GM10248 (cell line): Measurements from ENCODE around the gene ANKIB1.
"Not testable (repeated sequence)": the region's sequence is repeated elsewhere in the genome, so short reads cannot be mapped to it uniquely, and the experiment has no call there.

ENCODE experiments used
- CTCF ChIA-PET: fragments of 300-600 bp; sonication (Branson Sonifier 250); formaldehyde crosslinking; extraction: SDS; loops from one replicate; lab custom pipeline; 2021; ENCODE audit warnings: antibody characterized with exemption; lab: Yijun Ruan, JAX
- POLR2A ChIA-PET: fragments of 350-650 bp; sonication (Branson Sonifier 250); formaldehyde crosslinking; extraction: SDS; loops from one replicate; lab custom pipeline; 2020; ENCODE audit warnings: antibody characterized with exemption; lab: Yijun Ruan, JAX
- DNase-seq: peaks from one replicate; pipeline ENCODE4 v3.0.0; 2012; ENCODE audit errors: extremely low spot score
- TF ChIP-seq, protein P1 (sequence below): IDR thresholded peaks from 2 replicates; pipeline ENCODE4 v1.5.1; 2012; ENCODE audit warnings: mild to moderate bottlenecking, low read depth; ENCODE audit errors: extremely low read depth, missing control alignments, control extremely low read depth

Gene ANKIB1

DNA sequence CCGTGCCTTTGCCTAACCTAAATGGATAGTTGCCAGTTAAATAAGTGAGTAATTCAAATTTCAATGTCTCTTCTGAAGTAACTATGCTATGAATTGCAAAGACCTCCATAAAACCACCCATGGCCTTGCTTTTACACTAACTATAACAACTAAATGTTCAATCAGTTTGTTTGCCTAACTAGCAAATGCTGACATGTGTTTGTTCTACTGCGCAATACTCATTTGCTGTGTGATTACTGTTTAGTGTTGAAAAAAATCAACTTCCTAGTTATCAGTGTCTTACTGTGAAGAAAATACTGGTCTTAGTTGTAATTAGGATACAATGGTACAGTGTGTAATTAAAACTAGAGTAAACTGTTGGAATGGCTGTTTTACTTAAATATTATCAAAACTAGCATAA, 154.2 kb downstream of the ANKIB1 start:
- CTCF ChIA-PET: interaction anchor here (1.1 kb wide), 1 partner anchor 48 kb away, joined by 3 read pairs; the partner anchor contains the start of gene GATAD1
- TF ChIP-seq, protein P1, sequence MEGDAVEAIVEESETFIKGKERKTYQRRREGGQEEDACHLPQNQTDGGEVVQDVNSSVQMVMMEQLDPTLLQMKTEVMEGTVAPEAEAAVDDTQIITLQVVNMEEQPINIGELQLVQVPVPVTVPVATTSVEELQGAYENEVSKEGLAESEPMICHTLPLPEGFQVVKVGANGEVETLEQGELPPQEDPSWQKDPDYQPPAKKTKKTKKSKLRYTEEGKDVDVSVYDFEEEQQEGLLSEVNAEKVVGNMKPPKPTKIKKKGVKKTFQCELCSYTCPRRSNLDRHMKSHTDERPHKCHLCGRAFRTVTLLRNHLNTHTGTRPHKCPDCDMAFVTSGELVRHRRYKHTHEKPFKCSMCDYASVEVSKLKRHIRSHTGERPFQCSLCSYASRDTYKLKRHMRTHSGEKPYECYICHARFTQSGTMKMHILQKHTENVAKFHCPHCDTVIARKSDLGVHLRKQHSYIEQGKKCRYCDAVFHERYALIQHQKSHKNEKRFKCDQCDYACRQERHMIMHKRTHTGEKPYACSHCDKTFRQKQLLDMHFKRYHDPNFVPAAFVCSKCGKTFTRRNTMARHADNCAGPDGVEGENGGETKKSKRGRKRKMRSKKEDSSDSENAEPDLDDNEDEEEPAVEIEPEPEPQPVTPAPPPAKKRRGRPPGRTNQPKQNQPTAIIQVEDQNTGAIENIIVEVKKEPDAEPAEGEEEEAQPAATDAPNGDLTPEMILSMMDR: no peak
- DNase-seq: no peak
- POLR2A ChIA-PET: no interaction called here

DNA sequence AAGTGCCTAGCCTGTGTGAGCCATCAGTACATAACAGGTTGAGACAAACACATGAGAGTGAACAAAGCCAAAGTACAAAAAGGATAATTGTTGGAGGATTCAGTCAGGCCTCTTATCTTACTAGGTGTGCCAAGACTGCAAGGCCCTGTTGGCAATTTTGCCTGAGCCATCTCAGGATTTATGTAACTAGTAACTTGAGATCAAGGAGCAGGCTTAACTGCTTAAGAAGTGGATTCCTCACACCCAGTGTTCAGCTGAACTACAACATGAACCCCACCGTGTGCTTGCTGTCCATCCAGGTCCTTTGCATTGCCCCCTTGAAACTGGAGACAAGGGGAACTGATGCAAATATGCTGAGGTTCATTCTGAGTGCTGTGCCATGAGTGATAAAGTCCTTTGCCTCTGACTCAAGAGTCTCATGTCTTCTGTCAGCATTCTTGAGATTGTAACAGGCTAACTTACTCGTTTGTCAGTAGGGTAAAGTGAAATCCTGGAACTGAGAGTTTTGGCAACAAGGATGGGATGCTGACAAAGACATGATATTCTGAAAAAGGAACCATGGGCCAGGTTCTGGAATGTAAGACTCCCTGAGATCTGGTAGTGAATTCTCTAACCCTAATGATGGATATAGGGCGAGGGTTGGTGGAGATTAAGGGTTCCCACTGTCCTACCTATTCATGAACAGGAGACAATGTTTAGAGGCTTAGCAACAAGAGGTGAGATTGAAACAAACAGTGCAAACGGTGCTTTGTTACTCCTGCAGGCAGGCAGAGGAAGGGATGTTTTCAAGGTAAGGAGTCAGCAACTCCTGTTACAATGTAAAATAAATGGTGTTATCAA, 157.4 kb downstream of the ANKIB1 start:
- DNase-seq: no peak
- POLR2A ChIA-PET: no interaction called here
- TF ChIP-seq, protein P1: no peak
- CTCF ChIA-PET: interaction anchor here (0.6 to 1.8 kb wide), 3 partner anchors 12 to 21 kb away, joined by 3 to 7 read pairs (median 3); no protein-coding TSS in a partner anchor

DNA sequence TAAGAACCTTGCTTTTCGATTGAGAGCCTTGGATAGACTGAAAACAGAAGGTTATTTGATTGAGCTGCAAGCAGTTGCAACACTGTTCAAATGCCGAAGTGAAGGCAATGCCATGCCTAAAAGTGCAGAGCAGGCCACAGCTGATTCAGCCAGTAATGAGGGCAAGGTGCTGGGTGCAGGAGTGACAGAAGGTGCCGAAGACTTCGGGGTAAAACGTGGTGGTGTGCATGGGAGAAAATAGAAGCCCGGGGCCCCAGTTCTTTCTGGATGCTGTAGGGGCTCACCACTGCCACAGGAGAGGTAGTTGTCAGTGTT, 157.9 kb downstream of the ANKIB1 start:
- ChIA-PET CTCF (interaction anchor here (1.8 kb wide), 1 partner anchor 20 kb away, joined by 7 read pairs; no protein-coding TSS in a partner anchor), POLR2A (no interaction called here)
- TF ChIP-seq, protein P1: no peak

DNA sequence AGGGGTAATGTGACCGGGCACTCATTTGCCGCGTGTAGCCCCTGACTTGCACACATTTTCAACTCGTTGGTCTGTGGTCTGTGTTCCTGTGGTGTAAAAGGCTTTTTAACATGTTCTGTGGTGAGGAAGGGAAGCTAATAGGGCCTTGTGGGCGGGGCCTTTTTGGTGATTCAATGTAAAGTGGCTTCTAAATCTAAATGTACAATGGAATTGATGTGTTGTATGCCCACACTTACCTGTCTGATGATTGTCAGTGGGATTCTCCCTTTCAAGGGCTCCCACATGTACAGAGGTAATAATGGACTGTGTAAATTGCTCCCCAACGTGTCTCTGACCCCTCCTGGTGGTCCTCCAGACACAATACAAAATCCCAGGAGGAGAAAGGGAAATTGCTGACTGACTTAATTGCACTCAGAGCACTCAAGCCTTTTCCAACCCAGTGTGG, 158.4 kb downstream of the ANKIB1 start:
- ChIA-PET POLR2A (no interaction called here), CTCF (interaction anchor here (0.7 to 1.8 kb wide), 4 partner anchors 9 to 225 kb away, joined by 3 to 7 read pairs (median 4); partner anchors contain the start of gene LRRD1)

More for the DNA sequence above, 157.9 kb downstream of the ANKIB1 start:
- no peak for DNase-seq

DNA sequence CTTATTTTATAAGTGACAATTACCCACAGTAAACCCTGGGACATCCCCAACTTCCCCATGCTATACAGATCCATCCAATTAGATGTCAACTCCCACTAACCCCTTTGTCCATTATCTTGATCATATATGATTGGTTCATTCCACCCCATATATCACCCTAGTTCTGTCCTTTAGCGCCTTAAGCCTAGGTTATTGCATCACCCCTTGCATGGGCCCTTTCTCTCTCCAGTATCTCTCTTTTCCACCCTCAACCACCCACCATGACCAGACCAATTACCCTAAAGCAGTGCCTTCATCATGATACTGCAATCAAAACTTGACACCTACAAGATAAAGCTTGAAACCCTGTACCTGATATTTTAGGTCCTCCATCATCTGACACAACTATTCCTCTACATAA, 163.6 kb downstream of the ANKIB1 start:
- DNase-seq: no peak
- TF ChIP-seq, protein P1: no peak
- CTCF ChIA-PET: interaction anchor here (1.4 kb wide), 1 partner anchor 52 kb away, joined by 4 read pairs; no protein-coding TSS in a partner anchor
- POLR2A ChIA-PET: no interaction called here

More for the DNA sequence above, 158.4 kb downstream of the ANKIB1 start:
- no peak for DNase-seq
- TF ChIP-seq, protein P1: no peak

DNA sequence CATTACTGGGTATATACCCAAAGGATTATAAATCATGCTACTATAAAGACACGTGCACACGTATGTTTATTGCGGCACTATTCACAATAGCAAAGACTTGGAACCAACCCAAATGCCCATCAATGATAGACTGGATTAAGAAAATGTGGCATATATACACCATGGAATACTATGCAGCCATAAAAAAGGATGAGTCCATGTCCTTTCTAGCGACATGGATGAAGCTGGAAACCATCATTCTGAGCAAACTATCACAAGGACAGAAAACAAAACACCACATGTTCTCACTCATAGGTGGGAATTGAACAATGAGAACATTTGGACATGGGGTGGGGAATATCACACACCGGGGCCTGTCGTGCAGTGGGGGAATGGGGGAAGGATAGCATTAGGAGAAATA, 164.4 kb downstream of the ANKIB1 start:
- CTCF ChIA-PET: interaction anchor here (1.2 to 3.8 kb wide), 3 partner anchors 15 to 580 kb away, joined by 3 to 9 read pairs (median 5); partner anchors contain the start of gene GATAD1
- POLR2A ChIA-PET, DNase-seq: not testable (repeated sequence)

DNA sequence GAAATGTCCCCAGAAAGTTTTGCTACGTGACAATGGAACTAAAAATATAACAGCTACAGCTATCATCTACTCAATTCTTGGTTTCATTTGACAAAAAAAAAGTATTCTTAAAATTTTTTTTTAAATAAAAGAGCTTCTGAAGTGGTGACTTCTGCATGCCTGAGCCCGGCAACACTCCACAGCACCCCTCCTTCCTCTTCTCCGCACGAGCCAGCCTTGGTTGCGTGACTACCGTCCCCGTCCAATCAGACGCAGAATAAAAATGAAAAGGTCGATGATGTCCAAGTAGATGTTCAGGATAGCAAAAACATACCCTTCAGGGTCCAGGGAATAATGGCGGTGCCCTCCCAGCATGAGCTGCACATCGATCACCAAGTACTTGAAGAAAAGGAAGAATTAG, 167.0 kb downstream of the ANKIB1 start:
- TF ChIP-seq, protein P1: no peak
- no peak for DNase-seq
- CTCF ChIA-PET: interaction anchor here (0.7 to 5.5 kb wide), 7 partner anchors 8 to 582 kb away, joined by 3 to 41 read pairs (median 6); partner anchors contain the start of genes GATAD1 and MTERF1
- POLR2A ChIA-PET: no interaction called here
